ENCODE results near the gene ZFPM1. TPM values are rescaled to one million over a fixed set of nuclear protein-coding genes. Genes with fewer than 3 reads are reported as not detected.
A peak's percentile ranks its signal among the peaks of the same experiment; 100 is the strongest.

The ZFPM1 gene
- total RNA-seq, 2 donors from 2014 or later = 10.9 to 11.4 TPM

DNA sequence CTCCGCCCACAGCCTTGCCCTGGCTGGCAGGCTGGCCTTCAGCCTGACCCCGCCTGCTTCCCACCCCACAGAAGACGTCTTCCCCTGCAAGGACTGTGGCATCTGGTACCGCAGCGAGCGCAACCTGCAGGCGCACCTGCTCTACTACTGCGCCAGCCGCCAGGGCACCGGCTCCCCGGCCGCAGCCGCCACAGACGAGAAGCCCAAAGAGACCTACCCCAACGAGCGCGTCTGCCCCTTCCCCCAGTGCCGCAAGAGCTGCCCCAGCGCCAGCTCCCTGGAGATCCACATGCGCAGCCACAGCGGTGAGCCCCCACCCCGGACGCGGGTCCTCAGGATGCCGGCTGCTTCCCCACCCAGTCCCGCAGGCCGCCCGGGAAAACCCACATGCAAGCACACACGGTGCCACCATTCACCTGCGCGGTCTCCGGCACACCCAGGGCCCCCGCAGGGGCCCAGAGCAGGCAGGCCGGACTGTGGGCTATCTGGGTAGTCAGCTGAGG lies 78.9 kb downstream of the ZFPM1 start:
- Histone ChIP-seq H3K36me3 (replicated peaks in 1 of 2; ENCODE audit: insufficient read depth in 1 of 2, low read depth in 2 of 2) (peaks cover 0 to 2% of the 10 kb centered on the region in 2 donors), H3K4me1 (peaks cover 14% of the 10 kb centered on the region), H3K9me3 (no peaks in the 10 kb centered on the region), H3K4me3 (no peak overlapping the region), H3K27me3 (no peaks in the 10 kb centered on the region), H3K27ac (no peak overlapping the region)
- ATAC-seq (no peak), DNase-seq (peak in 1 of 4 donors; percentile 1)
- TF ChIP-seq, protein P1, sequence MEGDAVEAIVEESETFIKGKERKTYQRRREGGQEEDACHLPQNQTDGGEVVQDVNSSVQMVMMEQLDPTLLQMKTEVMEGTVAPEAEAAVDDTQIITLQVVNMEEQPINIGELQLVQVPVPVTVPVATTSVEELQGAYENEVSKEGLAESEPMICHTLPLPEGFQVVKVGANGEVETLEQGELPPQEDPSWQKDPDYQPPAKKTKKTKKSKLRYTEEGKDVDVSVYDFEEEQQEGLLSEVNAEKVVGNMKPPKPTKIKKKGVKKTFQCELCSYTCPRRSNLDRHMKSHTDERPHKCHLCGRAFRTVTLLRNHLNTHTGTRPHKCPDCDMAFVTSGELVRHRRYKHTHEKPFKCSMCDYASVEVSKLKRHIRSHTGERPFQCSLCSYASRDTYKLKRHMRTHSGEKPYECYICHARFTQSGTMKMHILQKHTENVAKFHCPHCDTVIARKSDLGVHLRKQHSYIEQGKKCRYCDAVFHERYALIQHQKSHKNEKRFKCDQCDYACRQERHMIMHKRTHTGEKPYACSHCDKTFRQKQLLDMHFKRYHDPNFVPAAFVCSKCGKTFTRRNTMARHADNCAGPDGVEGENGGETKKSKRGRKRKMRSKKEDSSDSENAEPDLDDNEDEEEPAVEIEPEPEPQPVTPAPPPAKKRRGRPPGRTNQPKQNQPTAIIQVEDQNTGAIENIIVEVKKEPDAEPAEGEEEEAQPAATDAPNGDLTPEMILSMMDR (IDR thresholded peaks at IDR 0.05) = no peak
- no peak for TF ChIP-seq POLR2A (IDR thresholded peaks at IDR 0.05)
- WGBS, 2 donors = 95 to 97% methylated on average over 6 to 26 of the region's 34 CpGs
- intact Hi-C loops (cut with DNase I) = no loop called here

DNA sequence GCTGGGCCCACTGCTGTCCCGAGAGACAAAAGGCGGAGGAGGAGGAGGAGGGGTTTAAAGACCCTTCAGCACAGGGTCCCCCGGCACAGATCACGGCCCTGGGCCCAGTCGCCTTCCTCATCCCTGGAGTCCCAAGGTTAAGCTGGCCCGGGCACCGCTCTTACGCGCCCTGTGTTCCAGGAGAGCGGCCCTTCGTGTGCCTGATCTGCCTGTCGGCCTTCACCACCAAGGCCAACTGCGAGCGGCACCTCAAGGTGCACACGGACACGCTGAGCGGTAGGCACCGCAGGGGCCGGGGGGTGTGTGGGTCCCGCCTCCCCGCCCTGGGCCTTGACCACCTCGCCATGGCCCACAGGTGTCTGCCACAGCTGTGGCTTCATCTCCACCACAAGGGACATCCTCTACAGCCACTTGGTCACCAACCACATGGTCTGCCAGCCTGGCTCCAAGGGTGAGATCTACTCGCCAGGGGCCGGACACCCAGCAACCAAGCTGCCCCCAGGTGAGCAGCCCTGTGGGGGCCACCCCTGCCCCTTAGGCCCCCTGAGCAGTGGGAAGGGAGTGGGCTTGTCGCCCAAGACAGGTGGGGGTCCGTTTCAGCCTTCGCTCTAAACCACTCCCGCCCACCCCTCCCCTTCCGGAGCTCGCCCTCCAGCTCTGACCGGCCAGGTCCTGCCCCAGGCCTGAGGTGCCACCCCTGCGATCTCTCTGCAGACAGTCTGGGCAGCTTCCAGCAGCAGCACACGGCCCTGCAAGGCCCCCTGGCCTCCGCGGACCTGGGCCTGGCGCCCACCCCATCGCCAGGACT lies 79.6 kb downstream of the ZFPM1 start:
- TF ChIP-seq, protein P1 (IDR thresholded peaks at IDR 0.05) = no peak
- TF ChIP-seq POLR2A (IDR thresholded peaks at IDR 0.05) = no peak
- DNase-seq (peak in 2 of 4 donors; percentile 12 to 35), ATAC-seq (no peak)
- Histone ChIP-seq H3K4me3 (no peak overlapping the region), H3K27me3 (no peaks in the 10 kb centered on the region), H3K36me3 (replicated peaks in 1 of 2; ENCODE audit: insufficient read depth in 1 of 2, low read depth in 2 of 2) (peaks cover 0 to 2% of the 10 kb centered on the region in 2 donors), H3K27ac (no peak overlapping the region), H3K4me1 (peaks cover 11% of the 10 kb centered on the region), H3K9me3 (no peaks in the 10 kb centered on the region)
- intact Hi-C loops (cut with DNase I) = no loop called here
- WGBS, 2 donors = 84 to 92% methylated on average over 22 to 37 of the region's 37 CpGs

DNA sequence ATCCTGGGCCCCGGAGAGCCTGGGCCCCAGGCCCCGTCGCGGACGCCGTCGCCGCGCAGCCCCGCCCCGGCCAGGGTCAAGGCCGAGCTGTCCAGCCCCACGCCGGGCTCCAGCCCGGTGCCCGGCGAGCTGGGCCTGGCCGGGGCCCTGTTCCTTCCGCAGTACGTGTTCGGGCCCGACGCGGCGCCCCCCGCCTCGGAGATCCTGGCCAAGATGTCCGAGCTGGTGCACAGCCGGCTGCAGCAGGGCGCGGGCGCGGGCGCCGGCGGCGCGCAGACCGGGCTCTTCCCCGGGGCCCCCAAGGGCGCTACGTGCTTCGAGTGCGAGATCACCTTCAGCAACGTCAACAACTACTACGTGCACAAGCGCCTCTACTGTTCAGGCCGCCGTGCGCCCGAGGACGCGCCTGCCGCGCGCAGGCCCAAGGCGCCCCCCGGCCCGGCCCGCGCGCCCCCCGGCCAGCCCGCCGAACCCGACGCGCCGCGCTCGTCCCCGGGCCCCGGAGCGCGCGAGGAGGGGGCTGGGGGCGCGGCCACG lies 80.4 kb downstream of the ZFPM1 start:
- TF ChIP-seq POLR2A (IDR thresholded peaks at IDR 0.05) = no peak
- TF ChIP-seq, protein P1 (IDR thresholded peaks at IDR 0.05) = no peak
- Histone ChIP-seq H3K4me3 (no peak overlapping the region), H3K4me1 (peaks cover 10% of the 10 kb centered on the region), H3K36me3 (replicated peaks in 1 of 2; ENCODE audit: insufficient read depth in 1 of 2, low read depth in 2 of 2) (no peaks in the 10 kb centered on the region), H3K9me3 (no peaks in the 10 kb centered on the region), H3K27ac (no peak overlapping the region), H3K27me3 (no peaks in the 10 kb centered on the region)
- DNase-seq (peak in 1 of 4 donors; percentile 9), ATAC-seq (no peak)
- intact Hi-C loops (cut with DNase I) = no loop called here
- WGBS, 2 donors = 78 to 93% methylated on average over 24 to 56 of the region's 79 CpGs

DNA sequence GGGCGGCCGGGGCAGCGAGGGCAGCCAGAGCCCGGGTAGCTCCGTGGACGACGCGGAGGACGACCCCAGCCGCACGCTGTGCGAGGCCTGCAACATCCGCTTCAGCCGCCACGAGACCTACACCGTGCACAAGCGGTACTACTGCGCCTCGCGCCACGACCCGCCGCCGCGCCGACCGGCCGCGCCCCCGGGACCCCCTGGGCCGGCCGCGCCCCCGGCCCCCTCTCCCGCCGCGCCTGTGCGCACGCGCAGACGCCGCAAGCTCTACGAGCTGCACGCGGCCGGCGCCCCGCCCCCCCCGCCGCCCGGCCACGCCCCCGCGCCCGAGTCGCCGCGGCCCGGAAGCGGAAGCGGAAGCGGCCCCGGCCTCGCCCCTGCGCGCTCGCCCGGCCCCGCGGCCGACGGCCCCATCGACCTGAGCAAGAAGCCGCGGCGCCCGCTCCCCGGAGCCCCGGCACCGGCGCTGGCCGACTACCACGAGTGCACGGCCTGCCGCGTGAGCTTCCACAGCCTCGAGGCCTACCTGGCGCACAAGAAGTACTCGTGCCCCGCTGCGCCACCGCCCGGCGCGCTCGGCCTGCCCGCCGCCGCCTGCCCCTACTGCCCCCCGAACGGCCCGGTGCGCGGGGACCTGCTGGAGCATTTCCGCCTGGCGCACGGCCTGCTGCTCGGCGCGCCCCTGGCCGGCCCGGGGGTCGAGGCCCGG lies 81.0 kb downstream of the ZFPM1 start:
- Histone ChIP-seq H3K36me3 (replicated peaks in 1 of 2; ENCODE audit: insufficient read depth in 1 of 2, low read depth in 2 of 2) (no peaks in the 10 kb centered on the region), H3K9me3 (no peaks in the 10 kb centered on the region), H3K27ac (peak overlapping the region in 2 of 4 donors; percentile 73 to 75), H3K4me1 (peaks cover 10% of the 10 kb centered on the region), H3K27me3 (no peaks in the 10 kb centered on the region), H3K4me3 (no peak overlapping the region)
- intact Hi-C loops (cut with DNase I) = no loop called here
- WGBS, 2 donors = 47 to 80% methylated on average over 47 to 76 of the region's 114 CpGs
- ATAC-seq = peak; percentile 52
- TF ChIP-seq, protein P1 (IDR thresholded peaks at IDR 0.05) = no peak
- peak in 1 of 3 donors; percentile 40 for TF ChIP-seq POLR2A (IDR thresholded peaks at IDR 0.05)
- peak in 2 of 4 donors; percentile 44 to 56 for DNase-seq

All from body of pancreas (tissue), 4 donors.